CD8-positive, alpha-beta memory T cell (primary cell): ENCODE data around the gene TMEM97. TPM values are rescaled to one million over a fixed set of nuclear protein-coding genes. Genes with fewer than 3 reads are reported as not detected.

ENCODE experiments used
- CTCF ChIA-PET: fragments of 350-600 bp; sonication (Branson Sonifier 250); formaldehyde crosslinking; loops from one replicate; lab custom pipeline; 2021; ENCODE audit warnings: antibody characterized with exemption; lab: Charles Lee
- POLR2A ChIA-PET: fragments of 350-600 bp; sonication (Branson Sonifier 250); formaldehyde crosslinking; loops from one replicate; lab custom pipeline; 2021; ENCODE audit warnings: antibody characterized with exemption; lab: Charles Lee
- DNase-seq, 5 donors: peaks; one replicate each; pipeline versions ENCODE4 v3.0.0 to v3.0.0-alpha.2; 2020 to 2022; ENCODE audit warnings: mixed read lengths in 1 of 5
- H3K27ac ChIP-seq: one replicate; pipeline ENCODE4 v1.7.0; 2013; ENCODE audit warnings: low read depth, mild to moderate bottlenecking, low read length, moderate library complexity
- H3K27me3 ChIP-seq: 2 replicates; pipeline ENCODE4 v1.7.0; 2013; ENCODE audit warnings: low read length, mild to moderate bottlenecking; ENCODE audit not compliant: insufficient read depth, poor library complexity, severe bottlenecking
- H3K36me3 ChIP-seq: 2 replicates; pipeline ENCODE4 v1.7.0; 2013; ENCODE audit warnings: mild to moderate bottlenecking, low read length, moderate library complexity; ENCODE audit not compliant: insufficient read depth
- H3K4me1 ChIP-seq: 2 replicates; pipeline ENCODE4 v1.7.0; 2013; ENCODE audit warnings: mild to moderate bottlenecking, low read length, moderate library complexity; ENCODE audit not compliant: insufficient read depth
- H3K4me3 ChIP-seq: 2 replicates; pipeline ENCODE4 v1.7.0; 2013; ENCODE audit warnings: mild to moderate bottlenecking, low read length
- H3K9me3 ChIP-seq: 2 replicates; pipeline ENCODE4 v1.7.0; 2013; ENCODE audit warnings: mild to moderate bottlenecking, low read length
- H3K27ac Mint-ChIP-seq, 8 donors: one replicate each; pipeline ENCODE4 v1.8.0; 2020 to 2021; ENCODE audit warnings: mixed read lengths in 8 of 8, mild to moderate bottlenecking in 6 of 8, inconsistent platforms in 3 of 8, moderate library complexity in 3 of 8
- H3K27me3 Mint-ChIP-seq, 2 donors: one replicate each; pipeline ENCODE4 v1.8.0; 2020 to 2021; ENCODE audit warnings: mixed read lengths in 2 of 2, mild to moderate bottlenecking in 1 of 2, moderate library complexity in 1 of 2
- H3K36me3 Mint-ChIP-seq, 3 donors: one replicate each; pipeline ENCODE4 v1.8.0; 2020 to 2021; ENCODE audit warnings: mixed read lengths in 3 of 3, inconsistent platforms in 1 of 3, mild to moderate bottlenecking in 1 of 3
- H3K4me1 Mint-ChIP-seq, 3 donors: one replicate each; pipeline ENCODE4 v1.8.0; 2020 to 2021; ENCODE audit warnings: mixed read lengths in 3 of 3, inconsistent platforms in 1 of 3, mild to moderate bottlenecking in 1 of 3
- H3K4me3 Mint-ChIP-seq, 7 donors: one replicate each; pipeline ENCODE4 v1.8.0; 2020 to 2021; ENCODE audit warnings: mixed read lengths in 7 of 7, mild to moderate bottlenecking in 6 of 7, moderate library complexity in 4 of 7, inconsistent platforms in 2 of 7
- H3K9me3 Mint-ChIP-seq, 5 donors: one replicate each; pipeline ENCODE4 v1.8.0; 2020 to 2022; ENCODE audit warnings: mixed read lengths in 5 of 5, mild to moderate bottlenecking in 3 of 5, moderate library complexity in 2 of 5, inconsistent platforms in 1 of 5
- polyA plus RNA-seq: library from polyadenylated mRNA; unstranded; fragments of 300-500 nt; fragmentation: Illumina TruSeq; gene quantifications from one replicate; pipeline ENCODE4 v1.2.3, GENCODE V29; 2021
- total RNA-seq, 2 experiments: library from RNA; stranded (reverse); gene quantifications; one replicate each; pipeline ENCODE4 v1.2.3, GENCODE V29; 2021

TMEM97 gene
- total and polyA plus RNA-seq, 3 experiments from 2014 or later: 10.4 to 67.1 (median 64.9) TPM

DNA sequence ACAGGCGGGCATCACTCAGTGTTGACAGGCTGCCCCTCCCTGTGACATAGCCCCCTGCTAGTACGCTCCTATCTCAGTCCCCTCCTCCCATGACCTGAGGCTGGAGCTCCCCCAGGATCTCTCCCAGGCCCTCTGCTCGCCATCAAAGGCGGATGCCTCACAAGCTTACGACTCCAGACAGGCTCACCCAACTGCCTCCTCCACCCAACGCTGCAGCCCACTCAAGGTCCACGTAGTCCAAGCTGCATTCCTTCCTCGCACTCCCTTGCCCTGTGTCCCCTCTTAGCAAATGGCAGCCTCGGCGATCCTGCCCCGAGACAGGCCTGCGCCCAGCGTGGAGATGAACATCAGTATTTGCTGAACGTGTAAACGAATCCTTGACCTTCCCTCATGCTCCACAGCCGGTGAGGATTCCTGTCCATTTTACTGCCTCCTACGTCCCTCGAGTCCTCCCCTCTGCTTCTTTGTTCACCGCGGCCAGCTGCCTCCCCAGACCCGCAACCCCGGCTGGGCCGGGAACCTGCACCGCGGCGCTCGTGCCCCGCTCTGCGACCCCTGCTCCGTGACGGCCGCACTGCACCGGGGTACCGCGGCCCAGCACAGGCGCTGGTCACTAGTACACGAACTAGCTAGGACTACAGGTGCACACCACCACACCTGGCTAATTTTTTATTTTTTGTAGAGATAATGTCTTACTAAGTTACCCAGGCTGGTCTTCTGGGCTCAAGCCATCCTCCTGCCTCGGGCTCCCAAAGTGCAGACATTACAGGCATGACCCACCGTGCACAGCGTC is 838 bp upstream of the TMEM97 start:
- Mint-ChIP-seq H3K4me3 (peak overlapping the region; percentile 85 to 93 (median 88)), H3K27me3 (peaks cover 0 to 2% of the 10 kb centered on the region in 2 donors), H3K36me3 (peaks cover 0 to 2% (median 2%) of the 10 kb centered on the region in 3 donors), H3K9me3 (no peaks in the 10 kb centered on the region), H3K27ac (peak overlapping the region in 6 of 8 donors; percentile 14 to 86 (median 30)), H3K4me1 (peaks cover 20 to 30% (median 24%) of the 10 kb centered on the region in 3 donors)
- H3K27me3 ChIP-seq: no peaks in the 10 kb centered on the region
- peak overlapping the region; percentile 70 for H3K4me3 ChIP-seq
- ChIA-PET CTCF (interaction anchor here (0.6 to 1.8 kb wide), 5 partner anchors 13 to 533 kb away, joined by 4 to 6 read pairs (median 5); partner anchors contain the start of gene POLDIP2), POLR2A (interaction anchor here (1.0 to 1.2 kb wide), 2 partner anchors 17 to 510 kb away, joined by 4 to 5 read pairs; partner anchors contain the start of genes IFT20 and TNFAIP1)
- peaks cover 15% of the 10 kb centered on the region for H3K4me1 ChIP-seq
- no peaks in the 10 kb centered on the region for H3K36me3 ChIP-seq
- peak overlapping the region; percentile 47 for H3K27ac ChIP-seq
- H3K9me3 ChIP-seq: no peaks in the 10 kb centered on the region
- DNase-seq: peak in 1 of 5 donors; percentile 19

DNA sequence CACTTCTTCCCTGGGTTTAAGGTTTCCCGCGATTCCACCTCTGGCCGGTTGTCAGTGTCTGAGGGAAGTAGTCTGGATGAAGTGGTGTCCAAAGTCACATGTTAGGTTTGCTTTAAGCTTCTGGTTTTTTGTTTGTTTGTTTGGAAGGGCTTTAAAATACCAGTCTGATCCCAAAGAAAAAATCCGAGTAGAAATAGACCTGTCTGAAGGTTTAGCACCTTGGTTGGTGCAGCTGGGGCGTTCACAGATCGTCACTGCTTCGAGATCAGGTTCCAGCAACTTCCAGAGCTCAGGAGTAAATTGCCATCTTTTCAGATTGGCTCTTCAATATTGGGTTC is 567 bp downstream of the TMEM97 start:
- DNase-seq: no peak
- H3K27ac Mint-ChIP-seq: peak overlapping the region in 7 of 8 donors; percentile 32 to 92 (median 85)
- peaks cover 20 to 30% (median 24%) of the 10 kb centered on the region in 3 donors for H3K4me1 Mint-ChIP-seq
- ChIA-PET CTCF (interaction anchor here (1.0 to 1.7 kb wide), 3 partner anchors 14 to 97 kb away, joined by 3 to 5 read pairs (median 4); no protein-coding TSS in a partner anchor), POLR2A (interaction anchor here (1.8 kb wide), 1 partner anchor 16 kb away, joined by 6 read pairs; the partner anchor contains the start of genes IFT20 and TNFAIP1)
- Histone ChIP-seq H3K4me1 (peaks cover 15% of the 10 kb centered on the region), H3K27ac (peak overlapping the region; percentile 58), H3K9me3 (no peaks in the 10 kb centered on the region), H3K4me3 (peak overlapping the region; percentile 70), H3K36me3 (no peaks in the 10 kb centered on the region), H3K27me3 (no peaks in the 10 kb centered on the region)
- H3K36me3 Mint-ChIP-seq: peaks cover 0 to 2% (median 2%) of the 10 kb centered on the region in 3 donors
- H3K9me3 Mint-ChIP-seq: no peaks in the 10 kb centered on the region
- peaks cover 0 to 2% of the 10 kb centered on the region in 2 donors for H3K27me3 Mint-ChIP-seq
- peak overlapping the region; percentile 85 to 93 (median 88) for H3K4me3 Mint-ChIP-seq

- H3K27me3 Mint-ChIP-seq: peaks cover 0 to 2% of the 10 kb centered on the region in 2 donors
- Histone ChIP-seq H3K4me1 (peaks cover 15% of the 10 kb centered on the region), H3K36me3 (no peaks in the 10 kb centered on the region), H3K9me3 (no peaks in the 10 kb centered on the region), H3K4me3 (no peak overlapping the region), H3K27ac (no peak overlapping the region), H3K27me3 (no peaks in the 10 kb centered on the region)
- H3K4me3 Mint-ChIP-seq: peak overlapping the region; percentile 85 to 93 (median 88)
- peak overlapping the region in 6 of 8 donors; percentile 18 to 95 (median 48) for H3K27ac Mint-ChIP-seq
- no peak for DNase-seq
- H3K9me3 Mint-ChIP-seq: no peaks in the 10 kb centered on the region
- POLR2A ChIA-PET: interaction anchor here (1.8 kb wide), 1 partner anchor 15 kb away, joined by 6 read pairs; the partner anchor contains the start of genes IFT20 and TNFAIP1
- peaks cover 20 to 30% (median 24%) of the 10 kb centered on the region in 3 donors for H3K4me1 Mint-ChIP-seq
- H3K36me3 Mint-ChIP-seq: peaks cover 0 to 3% (median 2%) of the 10 kb centered on the region in 3 donors
- CTCF ChIA-PET: interaction anchor here (0.8 to 1.5 kb wide), 2 partner anchors 15 to 16 kb away, joined by 3 read pairs; partner anchors contain the start of genes IFT20 and TNFAIP1
Observed at GRCh38 chr17:28320215-28321061, 1.4 kb downstream of the TMEM97 start.

DNA sequence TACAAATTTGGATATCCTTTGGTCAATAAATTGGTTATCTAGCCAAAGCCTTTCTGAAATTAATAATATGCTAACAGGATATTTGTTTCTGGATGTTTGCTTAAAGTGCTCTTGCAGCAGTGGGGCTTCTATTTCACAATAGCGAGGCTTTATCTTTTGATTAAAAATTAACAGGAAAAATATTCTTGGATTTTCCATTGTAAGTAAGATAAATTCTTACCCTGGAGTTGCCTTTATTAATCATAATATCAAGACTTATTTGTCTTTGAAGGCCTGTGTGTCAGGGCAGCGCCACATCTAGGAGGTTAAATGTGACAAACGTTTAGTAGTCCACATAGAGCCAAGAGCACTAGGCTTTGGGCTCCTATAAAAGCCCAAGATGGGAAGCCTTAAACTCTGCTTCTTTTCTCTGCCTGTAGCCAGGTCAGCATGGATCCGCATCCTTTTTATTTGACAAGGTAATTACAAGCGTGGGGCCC is 5.3 kb downstream of the TMEM97 start:
- H3K4me1 ChIP-seq: peaks cover 7% of the 10 kb centered on the region
- ChIA-PET CTCF (no interaction called here), POLR2A (no interaction called here)
- no peak overlapping the region for H3K27ac ChIP-seq
- Mint-ChIP-seq H3K27ac (no peak overlapping the region), H3K9me3 (no peaks in the 10 kb centered on the region), H3K4me1 (peaks cover 10 to 16% (median 15%) of the 10 kb centered on the region in 3 donors), H3K36me3 (peaks cover 5 to 32% (median 5%) of the 10 kb centered on the region in 3 donors), H3K27me3 (no peaks in the 10 kb centered on the region), H3K4me3 (no peak overlapping the region)
- no peaks in the 10 kb centered on the region for H3K27me3 ChIP-seq
- DNase-seq: no peak
- H3K4me3 ChIP-seq: no peak overlapping the region
- H3K36me3 ChIP-seq: peaks cover 12% of the 10 kb centered on the region
- no peaks in the 10 kb centered on the region for H3K9me3 ChIP-seq

GRCh38 chr17:28324781-28325180 is 5.8 kb downstream of the TMEM97 start:
- H3K36me3 ChIP-seq: peaks cover 12% of the 10 kb centered on the region
- Mint-ChIP-seq H3K27ac (no peak overlapping the region), H3K27me3 (no peaks in the 10 kb centered on the region), H3K4me1 (peaks cover 6 to 12% (median 11%) of the 10 kb centered on the region in 3 donors), H3K9me3 (no peaks in the 10 kb centered on the region), H3K36me3 (peaks cover 5 to 35% (median 5%) of the 10 kb centered on the region in 3 donors), H3K4me3 (no peak overlapping the region)
- H3K27ac ChIP-seq: no peak overlapping the region
- H3K4me3 ChIP-seq: no peak overlapping the region
- DNase-seq: no peak
- H3K9me3 ChIP-seq: no peaks in the 10 kb centered on the region
- peaks cover 3% of the 10 kb centered on the region for H3K4me1 ChIP-seq
- ChIA-PET POLR2A (no interaction called here), CTCF (no interaction called here)
- no peaks in the 10 kb centered on the region for H3K27me3 ChIP-seq

- Mint-ChIP-seq H3K27ac (no peak overlapping the region), H3K4me1 (peaks cover 2 to 7% (median 6%) of the 10 kb centered on the region in 3 donors), H3K4me3 (no peak overlapping the region), H3K36me3 (peaks cover 5 to 35% (median 5%) of the 10 kb centered on the region in 3 donors), H3K27me3 (no peaks in the 10 kb centered on the region), H3K9me3 (no peaks in the 10 kb centered on the region)
- Histone ChIP-seq H3K27ac (no peak overlapping the region), H3K4me3 (no peak overlapping the region), H3K36me3 (peaks cover 12% of the 10 kb centered on the region), H3K27me3 (no peaks in the 10 kb centered on the region), H3K4me1 (no peaks in the 10 kb centered on the region), H3K9me3 (no peaks in the 10 kb centered on the region)
- POLR2A ChIA-PET: interaction anchor here (0.5 kb wide), 1 partner anchor 27 kb away, joined by 6 read pairs; no protein-coding TSS in a partner anchor
- DNase-seq: no peak
- CTCF ChIA-PET: no interaction called here
Observed at GRCh38 chr17:28325211-28325610, 6.2 kb downstream of the TMEM97 start.

DNA sequence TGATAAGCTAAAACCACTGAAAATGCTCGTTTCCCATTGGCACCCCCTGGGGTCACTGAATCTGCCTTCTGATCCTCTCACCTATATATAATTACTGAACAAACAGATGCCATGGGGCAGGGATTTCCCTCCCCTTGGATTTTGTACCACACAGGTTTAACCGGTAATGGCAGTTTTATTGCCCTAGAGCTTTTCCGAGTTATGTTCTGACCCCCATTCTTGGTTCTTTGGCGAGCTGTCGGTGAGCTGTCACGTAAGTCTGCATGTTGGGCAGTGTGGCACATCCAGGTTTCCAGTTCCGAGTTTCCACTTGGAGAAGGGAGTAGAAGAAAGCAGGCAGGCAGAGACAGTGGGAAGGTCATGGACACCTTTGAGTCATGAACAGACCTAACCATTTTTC is 7.1 kb downstream of the TMEM97 start:
- H3K4me1 ChIP-seq: no peaks in the 10 kb centered on the region
- no peak for DNase-seq
- ChIA-PET POLR2A (no interaction called here), CTCF (interaction anchor here (0.8 kb wide), 1 partner anchor 75 kb away, joined by 3 read pairs; no protein-coding TSS in a partner anchor)
- no peaks in the 10 kb centered on the region for H3K4me1 Mint-ChIP-seq
- H3K36me3 Mint-ChIP-seq: peaks cover 5 to 44% (median 5%) of the 10 kb centered on the region in 3 donors
- no peaks in the 10 kb centered on the region for H3K27me3 ChIP-seq
- no peaks in the 10 kb centered on the region for H3K27me3 Mint-ChIP-seq
- H3K36me3 ChIP-seq: peaks cover 12% of the 10 kb centered on the region
- H3K9me3 ChIP-seq: no peaks in the 10 kb centered on the region
- H3K4me3 Mint-ChIP-seq: no peak overlapping the region
- H3K27ac Mint-ChIP-seq: no peak overlapping the region
- no peak overlapping the region for H3K27ac ChIP-seq
- no peak overlapping the region for H3K4me3 ChIP-seq
- H3K9me3 Mint-ChIP-seq: no peaks in the 10 kb centered on the region
